ENCODE results near the gene CACNA2D2. TPM values are rescaled to one million over a fixed set of nuclear protein-coding genes. Genes with fewer than 3 reads are reported as not detected.

CACNA2D2 gene
- total RNA-seq, 1 donor from 2014 or later = 0.21 TPM

GRCh38 chr3:50472958-50473357 is 30.5 kb downstream of the CACNA2D2 start:
- H3K4me3 ChIP-seq (ENCODE audit: low read depth, low read length) = no peak overlapping the region
- H3K27me3 ChIP-seq (ENCODE audit: control insufficient read depth, insufficient read depth, low read length) = peaks cover 9% of the 10 kb centered on the region
- DNase-seq (ENCODE audit: low read depth) = no peak
- TF ChIP-seq CTCF (IDR thresholded peaks at IDR 0.05; ENCODE audit: insufficient read depth, low read length, poor library complexity, severe bottlenecking) = no peak
- H3K36me3 ChIP-seq (ENCODE audit: control insufficient read depth, insufficient read depth, low read length) = no peaks in the 10 kb centered on the region

- no peak overlapping the region for H3K4me3 ChIP-seq (ENCODE audit: low read depth, low read length)
- H3K36me3 ChIP-seq (ENCODE audit: control insufficient read depth, insufficient read depth, low read length) = no peaks in the 10 kb centered on the region
- TF ChIP-seq CTCF (IDR thresholded peaks at IDR 0.05; ENCODE audit: insufficient read depth, low read length, poor library complexity, severe bottlenecking) = no peak
- peaks cover 13% of the 10 kb centered on the region for H3K27me3 ChIP-seq (ENCODE audit: control insufficient read depth, insufficient read depth, low read length)
- DNase-seq (ENCODE audit: low read depth) = no peak
Observed at GRCh38 chr3:50470658-50471057, 32.8 kb downstream of the CACNA2D2 start.

GRCh38 chr3:50467919-50468318 is 35.5 kb downstream of the CACNA2D2 start:
- DNase-seq (ENCODE audit: low read depth) = no peak
- H3K27me3 ChIP-seq (ENCODE audit: control insufficient read depth, insufficient read depth, low read length) = peaks cover 12% of the 10 kb centered on the region
- no peak overlapping the region for H3K4me3 ChIP-seq (ENCODE audit: low read depth, low read length)
- no peaks in the 10 kb centered on the region for H3K36me3 ChIP-seq (ENCODE audit: control insufficient read depth, insufficient read depth, low read length)
- TF ChIP-seq CTCF (IDR thresholded peaks at IDR 0.05; ENCODE audit: insufficient read depth, low read length, poor library complexity, severe bottlenecking) = no peak

GRCh38 chr3:50466177-50466576 is 37.3 kb downstream of the CACNA2D2 start:
- H3K27me3 ChIP-seq (ENCODE audit: control insufficient read depth, insufficient read depth, low read length) = peaks cover 12% of the 10 kb centered on the region
- no peaks in the 10 kb centered on the region for H3K36me3 ChIP-seq (ENCODE audit: control insufficient read depth, insufficient read depth, low read length)
- DNase-seq (ENCODE audit: low read depth) = no peak
- TF ChIP-seq CTCF (IDR thresholded peaks at IDR 0.05; ENCODE audit: insufficient read depth, low read length, poor library complexity, severe bottlenecking) = no peak
- no peak overlapping the region for H3K4me3 ChIP-seq (ENCODE audit: low read depth, low read length)

- Histone ChIP-seq H3K36me3 (ENCODE audit: control insufficient read depth, insufficient read depth, low read length) (no peaks in the 10 kb centered on the region), H3K27me3 (ENCODE audit: control insufficient read depth, insufficient read depth, low read length) (peaks cover 12% of the 10 kb centered on the region), H3K4me3 (ENCODE audit: low read depth, low read length) (no peak overlapping the region)
- DNase-seq (ENCODE audit: low read depth) = no peak
- TF ChIP-seq CTCF (IDR thresholded peaks at IDR 0.05; ENCODE audit: insufficient read depth, low read length, poor library complexity, severe bottlenecking) = no peak
Observed at GRCh38 chr3:50464569-50464968, 38.9 kb downstream of the CACNA2D2 start.

- no peaks in the 10 kb centered on the region for H3K36me3 ChIP-seq (ENCODE audit: control insufficient read depth, insufficient read depth, low read length)
- no peak overlapping the region for H3K4me3 ChIP-seq (ENCODE audit: low read depth, low read length)
- peaks cover 17% of the 10 kb centered on the region for H3K27me3 ChIP-seq (ENCODE audit: control insufficient read depth, insufficient read depth, low read length)
- TF ChIP-seq CTCF (IDR thresholded peaks at IDR 0.05; ENCODE audit: insufficient read depth, low read length, poor library complexity, severe bottlenecking) = no peak
- DNase-seq (ENCODE audit: low read depth) = no peak
Observed at GRCh38 chr3:50459785-50460184, 43.6 kb downstream of the CACNA2D2 start.

Measured in kidney epithelial cell (primary cell).